NCI-H2081 treated with DMSO at 0.1 percent for 48 hours (cell line): Measurements from ENCODE around the gene PLCB1.

ENCODE experiments used
- DNase-seq: peaks from one replicate; lab custom pipeline; 2025; lab: John Stamatoyannopoulos, UW

PLCB1 gene

DNA sequence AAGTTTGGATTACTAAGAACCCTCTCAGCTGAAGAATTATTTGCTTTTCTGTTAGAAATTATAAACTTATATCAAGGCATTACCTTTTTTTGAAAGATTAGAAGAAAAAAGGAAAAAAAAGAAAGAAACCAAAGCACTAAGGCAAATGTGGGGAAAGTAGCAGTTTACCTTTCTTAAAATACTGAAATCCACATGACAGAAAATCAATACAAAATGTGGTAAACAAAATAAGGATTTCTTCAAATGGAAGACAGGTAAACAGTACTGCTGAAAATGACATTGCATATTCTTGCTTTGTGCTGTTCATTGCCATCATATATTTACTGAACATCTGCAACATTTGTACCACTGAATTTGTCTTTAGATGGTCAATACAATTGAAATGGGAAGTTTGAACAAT is 525.6 kb downstream of the PLCB1 start:
- no peak for DNase-seq

DNA sequence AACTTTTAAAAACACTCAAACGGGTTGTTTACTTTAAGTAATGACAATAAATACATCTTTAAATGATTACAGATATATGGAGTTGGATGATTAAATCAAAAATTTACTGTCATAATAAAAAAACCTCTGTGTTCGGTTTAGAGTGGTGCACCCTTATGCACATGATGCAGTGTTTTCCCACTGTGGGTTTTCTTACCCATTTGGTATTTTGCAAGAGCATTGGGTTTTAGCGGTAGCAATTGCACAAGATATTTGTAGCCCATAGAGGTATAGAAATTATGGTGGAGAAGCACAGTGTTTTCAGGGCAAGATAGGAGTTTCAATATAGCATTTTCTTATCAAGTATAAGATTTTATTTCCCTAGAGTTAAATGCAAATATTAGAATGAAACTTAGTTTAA is 526.0 kb downstream of the PLCB1 start:
- DNase-seq = no peak

- DNase-seq = no peak
These were observed 529.3 kb downstream of the PLCB1 start for GRCh38 chr20:8661229-8661952.

GRCh38 chr20:8662433-8662954 is 530.4 kb downstream of the PLCB1 start:
- DNase-seq = no peak

DNA sequence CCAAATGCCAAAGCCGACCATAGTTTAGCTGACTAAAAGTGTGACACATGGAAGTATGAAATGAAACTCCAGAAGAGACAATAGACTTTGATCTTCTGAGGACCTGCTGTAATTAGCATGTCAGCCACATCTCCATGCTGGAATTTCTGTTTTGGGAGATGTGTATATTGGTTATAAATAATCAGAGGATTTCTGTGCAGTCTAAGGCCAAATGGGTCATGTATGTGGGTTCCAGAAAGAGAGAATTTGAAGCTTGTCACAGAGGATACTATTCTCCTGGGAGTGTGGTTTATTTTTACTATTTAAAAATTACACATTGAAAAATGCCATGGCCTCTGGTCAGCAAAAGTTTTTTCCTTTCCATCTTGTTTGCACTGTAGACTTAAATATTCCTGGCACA is 531.4 kb downstream of the PLCB1 start:
- no peak for DNase-seq

DNA sequence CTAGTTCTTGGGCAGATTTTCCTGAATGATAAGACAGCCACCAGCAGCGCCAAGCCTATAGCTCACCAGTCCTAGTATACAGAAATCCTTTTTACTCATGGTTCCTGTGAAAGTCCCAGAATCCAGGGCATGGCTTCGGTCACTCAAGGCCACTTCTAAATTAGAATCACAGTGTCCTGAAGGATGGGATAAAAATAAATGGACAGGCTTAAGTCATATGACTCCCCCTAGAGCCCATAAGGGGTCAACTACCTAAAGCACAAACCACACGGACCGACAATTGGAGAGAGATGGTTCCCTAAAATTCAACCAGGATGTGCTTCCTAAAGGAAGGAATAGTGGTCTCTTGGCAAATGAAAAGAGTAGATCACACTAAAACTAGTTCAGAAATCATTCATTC is 532.7 kb downstream of the PLCB1 start:
- DNase-seq = no peak

DNA sequence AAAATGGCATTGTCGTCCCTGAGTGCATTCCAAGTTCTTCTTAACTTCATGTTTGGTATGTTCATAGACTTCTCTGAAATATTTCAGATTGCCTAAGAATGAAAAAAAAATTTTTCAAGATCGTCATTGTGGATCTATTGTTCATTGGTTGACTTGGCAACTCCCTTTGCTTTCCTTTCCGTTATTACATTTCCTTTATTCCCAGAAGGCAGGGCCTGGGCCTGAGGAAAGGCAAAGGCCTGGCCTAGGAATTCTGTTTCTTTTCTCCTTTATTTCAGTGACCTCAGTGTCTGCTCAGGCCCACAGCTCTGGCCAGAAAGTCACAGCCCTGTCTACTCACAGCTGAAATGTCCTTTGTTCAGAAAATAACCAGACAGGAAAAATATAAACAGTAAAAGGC is 535.2 kb downstream of the PLCB1 start:
- no peak for DNase-seq

DNA sequence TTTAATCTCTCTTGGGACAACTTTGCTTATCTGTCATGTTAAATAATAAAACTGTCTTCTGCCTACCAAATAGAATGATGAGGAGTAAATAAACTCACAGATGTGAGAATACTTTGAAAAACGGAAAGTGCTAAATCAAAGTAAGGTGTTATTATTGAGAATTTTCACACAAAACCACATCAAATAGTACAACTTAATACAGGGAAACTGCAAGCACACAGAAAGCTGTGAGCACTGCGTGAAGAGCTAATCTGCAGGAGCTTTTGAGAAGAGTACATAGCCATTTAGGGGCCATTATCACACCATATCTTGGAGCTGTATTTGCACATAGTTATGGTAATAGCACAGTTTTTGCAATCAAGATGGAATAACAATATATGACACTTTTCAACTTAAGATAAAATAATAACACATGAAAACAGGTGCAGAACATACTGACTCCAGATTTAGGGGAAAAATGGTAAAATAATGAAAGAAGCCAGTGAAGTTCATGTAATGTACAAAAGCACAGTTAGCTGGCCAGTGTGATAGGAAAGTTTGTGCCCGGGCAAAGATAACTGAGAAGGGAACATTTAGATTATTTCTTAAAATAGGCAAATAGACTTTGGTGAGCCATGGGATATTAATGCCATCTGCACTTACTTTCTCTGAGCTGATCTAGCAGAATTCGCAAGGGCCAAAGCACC is 538.3 kb downstream of the PLCB1 start:
- no peak for DNase-seq

DNA sequence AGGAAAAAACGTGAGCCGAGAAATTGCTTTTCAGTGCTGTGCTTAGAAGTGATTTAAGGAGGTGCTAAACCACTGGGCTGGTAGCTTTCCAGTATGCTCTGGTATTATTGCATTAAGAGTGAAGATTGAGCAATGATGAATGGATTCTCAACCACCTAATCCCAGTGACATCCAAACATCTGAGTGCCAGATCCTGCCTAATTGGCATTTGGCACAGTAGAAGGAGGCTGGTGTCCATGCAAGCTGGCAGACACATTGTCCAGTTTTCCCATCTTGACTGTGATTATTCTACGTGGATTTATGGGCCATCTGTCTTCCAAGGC is 538.8 kb downstream of the PLCB1 start:
- DNase-seq = no peak

GRCh38 chr20:8671370-8671961 is 539.4 kb downstream of the PLCB1 start:
- DNase-seq = no peak

DNA sequence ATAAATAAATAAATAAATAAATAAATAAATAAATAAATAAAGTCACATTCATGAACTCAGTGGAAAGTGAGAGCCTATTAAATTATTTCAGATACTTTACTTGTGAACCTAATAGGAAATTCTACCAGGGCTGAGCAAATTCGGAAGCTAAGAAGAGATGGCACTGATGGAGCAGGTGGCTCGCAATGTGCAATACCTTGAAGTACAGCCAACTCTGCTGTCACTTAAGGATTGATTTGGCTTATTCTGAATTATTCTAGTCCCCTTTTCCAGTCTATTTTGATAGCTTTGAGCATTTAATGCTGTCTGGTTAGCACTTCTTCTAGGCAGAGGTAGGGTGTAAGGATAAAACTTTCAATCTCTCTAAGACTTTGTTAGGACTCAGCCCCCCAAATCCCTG is 541.0 kb downstream of the PLCB1 start:
- no peak for DNase-seq

DNA sequence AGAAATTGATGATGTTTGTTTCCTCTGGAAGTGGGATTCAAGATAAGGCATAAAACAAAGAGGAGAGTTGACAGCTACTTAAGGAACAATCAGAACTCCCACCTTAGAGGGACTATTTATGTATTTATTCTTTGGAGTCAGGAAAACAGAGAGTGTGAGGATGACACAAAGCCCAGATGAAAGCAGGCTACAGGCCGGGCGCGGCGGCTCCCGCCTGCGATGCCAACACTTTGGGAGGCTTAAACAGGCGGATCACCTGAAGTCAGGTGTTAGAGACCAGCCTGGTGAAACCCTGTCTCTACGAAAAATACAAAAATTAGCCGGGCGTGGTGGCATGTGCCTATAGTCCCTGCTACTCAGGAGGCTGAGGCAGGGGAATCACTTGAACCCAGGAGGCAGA is 543.8 kb downstream of the PLCB1 start:
- DNase-seq = no peak

- DNase-seq = no peak
These were observed 546.2 kb downstream of the PLCB1 start for GRCh38 chr20:8678098-8678776.

DNA sequence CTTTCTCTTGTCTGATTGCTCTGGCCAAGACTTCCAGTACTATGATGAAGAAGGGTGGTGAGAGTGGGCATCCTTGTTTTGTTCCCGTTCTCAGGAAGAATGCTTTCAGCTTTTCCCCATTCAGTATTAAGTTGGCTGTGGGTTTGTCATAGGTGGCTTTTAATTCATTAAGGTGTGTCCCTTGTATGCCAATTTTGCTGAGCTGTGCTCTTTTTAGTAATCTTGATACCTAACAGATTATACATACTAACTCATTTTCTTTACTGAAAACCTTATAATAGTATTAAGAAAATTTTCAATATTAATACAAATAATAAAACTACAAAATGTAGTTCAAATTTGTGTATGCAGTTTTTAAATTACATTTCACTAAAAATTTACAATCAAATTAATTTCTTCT is 557.3 kb downstream of the PLCB1 start:
- DNase-seq = no peak

GRCh38 chr20:8690074-8690473 is 558.0 kb downstream of the PLCB1 start:
- DNase-seq = no peak

DNA sequence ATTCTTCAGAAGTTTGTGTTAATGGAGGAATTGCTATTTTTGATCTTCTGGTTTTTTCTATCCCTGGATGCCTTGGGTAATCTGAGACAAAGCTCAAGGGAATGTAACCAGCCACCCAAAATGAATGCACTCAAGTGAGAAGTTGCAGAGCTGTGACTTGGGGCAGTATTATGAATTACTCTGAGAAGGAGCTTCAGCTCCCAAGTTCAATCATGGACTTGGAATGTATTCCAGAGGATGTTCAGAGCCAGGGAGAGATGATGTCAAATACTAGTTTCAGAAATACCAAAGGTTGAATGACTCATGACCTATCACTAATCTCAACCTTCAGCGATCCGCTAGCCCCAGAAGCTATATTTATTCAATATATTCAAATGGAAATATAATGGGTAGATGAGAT is 561.6 kb downstream of the PLCB1 start:
- DNase-seq = no peak

GRCh38 chr20:8700756-8701155 is 568.7 kb downstream of the PLCB1 start:
- DNase-seq = no peak

DNA sequence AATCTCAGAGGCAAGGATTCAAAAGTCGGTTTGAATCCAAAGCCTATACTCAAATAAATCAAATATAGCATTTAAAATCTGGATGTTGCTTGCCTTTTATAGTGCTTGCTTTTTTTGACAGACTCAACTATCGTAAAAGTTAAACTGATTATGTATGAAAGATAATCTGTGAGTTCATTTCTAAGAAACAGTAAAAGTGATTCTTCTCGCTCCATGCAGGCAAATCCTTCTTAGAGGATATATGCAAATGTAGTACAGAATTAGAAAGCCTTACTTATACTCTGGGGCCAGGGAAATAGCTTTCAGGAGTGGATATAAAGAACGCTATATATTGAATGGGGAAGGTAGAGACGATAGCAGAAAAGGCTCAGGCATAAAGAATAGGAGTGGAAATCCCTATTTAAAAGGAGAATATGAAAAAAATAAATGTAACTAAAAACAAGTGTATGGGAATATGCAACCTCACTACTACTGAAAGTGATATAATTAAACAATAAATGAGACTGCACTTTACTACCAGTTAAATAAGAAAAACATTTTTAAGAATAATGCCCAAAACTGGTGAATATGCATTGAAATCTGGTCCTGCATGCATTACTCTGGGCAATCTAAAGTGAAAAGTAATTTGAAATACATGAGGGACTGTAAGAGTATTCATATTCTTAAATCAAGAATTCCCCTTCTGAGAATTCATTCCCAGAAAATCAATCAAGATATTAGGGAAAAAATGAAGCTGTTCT is 575.1 kb downstream of the PLCB1 start:
- no peak for DNase-seq

DNA sequence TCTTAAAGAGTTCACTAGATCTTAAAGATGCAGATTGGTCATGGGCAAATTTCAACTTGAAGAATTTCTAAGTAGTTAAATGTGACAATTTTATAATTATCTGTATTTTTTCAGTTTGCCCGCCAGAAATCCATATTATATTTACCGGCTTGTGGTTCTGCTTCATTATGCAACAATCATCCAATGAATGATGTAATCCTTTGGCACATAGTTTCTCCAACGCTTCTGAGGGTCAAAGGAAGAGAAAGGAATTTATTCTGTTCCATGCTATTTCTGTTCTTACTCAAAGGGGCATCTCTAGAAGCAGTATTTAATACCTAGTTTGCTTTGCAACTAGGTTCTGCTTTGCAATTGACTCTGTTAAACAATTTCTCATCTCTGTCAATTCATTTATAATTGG is 577.6 kb downstream of the PLCB1 start:
- no peak for DNase-seq

GRCh38 chr20:8711501-8711900 is 579.4 kb downstream of the PLCB1 start:
- no peak for DNase-seq

DNA sequence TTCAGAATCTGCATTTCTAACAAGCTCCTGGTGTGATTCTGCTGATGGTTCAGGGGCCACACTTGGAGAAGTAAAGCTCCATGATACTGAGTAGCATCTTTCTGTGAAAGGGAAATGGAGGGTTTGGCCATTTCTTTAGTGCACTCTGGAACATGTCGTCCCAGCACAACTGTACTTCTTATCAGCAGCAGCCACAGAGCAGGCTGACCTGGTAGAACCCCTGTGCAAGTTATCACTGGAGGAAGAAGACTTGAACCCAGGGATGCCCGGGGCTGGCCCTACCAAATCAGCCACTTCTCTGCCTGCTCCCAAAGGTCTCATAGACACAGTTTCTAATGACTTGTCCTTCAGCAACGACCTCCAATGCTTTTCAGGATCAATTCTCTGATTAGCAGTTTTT is 582.1 kb downstream of the PLCB1 start:
- no peak for DNase-seq

DNA sequence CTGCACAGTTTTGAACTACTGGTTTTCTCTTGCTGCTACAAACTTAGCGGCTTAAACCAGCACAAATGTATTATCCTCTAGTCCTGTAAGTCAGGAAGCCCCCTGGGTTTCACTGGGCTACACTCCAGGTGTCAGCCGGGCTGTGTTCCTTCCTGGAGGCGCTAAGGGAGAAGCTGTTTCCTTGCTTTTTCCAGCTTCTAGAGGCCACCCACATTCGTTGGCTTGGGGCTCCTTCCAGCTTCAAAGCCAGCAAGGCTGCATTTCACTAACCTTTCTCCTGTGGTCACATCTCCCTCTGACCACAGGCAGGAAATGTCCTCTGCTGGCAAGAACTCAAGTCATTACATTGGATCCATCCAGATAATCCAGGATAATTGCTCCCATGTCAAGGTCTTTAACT is 586.2 kb downstream of the PLCB1 start:
- DNase-seq = no peak
